Endodermal cell (in vitro differentiated cells): ENCODE results near the gene STK38. TPM values are rescaled to one million over a fixed set of nuclear protein-coding genes. Genes with fewer than 3 reads are reported as not detected.

Experiments
- DNase-seq: peaks from one replicate; pipeline ENCODE4 v3.0.0-alpha.2; 2017
- H3K27ac ChIP-seq: 2 replicates; pipeline ENCODE4 v1.5.1; 2013; ENCODE audit warnings: mild to moderate bottlenecking, low read depth, low read length, moderate library complexity
- H3K27me3 ChIP-seq: 2 replicates; pipeline ENCODE4 v1.6.1; 2013; ENCODE audit warnings: mild to moderate bottlenecking, low read length, moderate library complexity; ENCODE audit not compliant: insufficient read depth, control insufficient read depth, poor library complexity, severe bottlenecking
- H3K36me3 ChIP-seq: 2 replicates; pipeline ENCODE4 v1.7.0; 2013; ENCODE audit warnings: mild to moderate bottlenecking, low read length, moderate library complexity; ENCODE audit not compliant: control insufficient read depth, insufficient read depth
- H3K4me1 ChIP-seq: one replicate; pipeline ENCODE4 v1.7.0; 2013; ENCODE audit warnings: low read length; ENCODE audit not compliant: control insufficient read depth, insufficient read depth
- H3K4me3 ChIP-seq: 2 replicates; pipeline ENCODE4 v1.5.1; 2013; ENCODE audit warnings: mild to moderate bottlenecking, low read length, moderate library complexity
- H3K9ac ChIP-seq: 2 replicates; pipeline ENCODE4 v1.6.1; 2013; ENCODE audit warnings: mild to moderate bottlenecking, low read length, moderate library complexity; ENCODE audit not compliant: poor library complexity, severe bottlenecking; ENCODE audit errors: extremely low read depth
- H3K9me3 ChIP-seq: 2 replicates; pipeline ENCODE4 v1.6.1; 2013; ENCODE audit warnings: mild to moderate bottlenecking, low read length, moderate library complexity; ENCODE audit not compliant: control insufficient read depth
- H3K27ac Mint-ChIP-seq: 2 replicates; pipeline ENCODE4 v1.8.0; 2020; ENCODE audit warnings: mixed read lengths
- H3K27me3 Mint-ChIP-seq: 2 replicates; pipeline ENCODE4 v1.8.0; 2021; ENCODE audit warnings: mild to moderate bottlenecking, mixed read lengths; ENCODE audit not compliant: insufficient read depth
- H3K36me3 Mint-ChIP-seq: 2 replicates; pipeline ENCODE4 v1.8.0; 2020; ENCODE audit warnings: low read depth, mixed read lengths
- H3K4me1 Mint-ChIP-seq: 2 replicates; pipeline ENCODE4 v1.8.0; 2020; ENCODE audit warnings: mixed read lengths
- H3K4me3 Mint-ChIP-seq: 2 replicates; pipeline ENCODE4 v1.8.0; 2020; ENCODE audit warnings: mild to moderate bottlenecking, moderate library complexity, mixed read lengths
- H3K9me3 Mint-ChIP-seq: 2 replicates; pipeline ENCODE4 v1.8.0; 2020; ENCODE audit warnings: mild to moderate bottlenecking, mixed read lengths
- CTCF ChIP-seq: fragments of 200-600 bp; sonication (generic); conservative IDR thresholded peaks from 2 replicates; pipeline ENCODE4 v1.5.0; 2021; ENCODE audit warnings: antibody characterized with exemption, mild to moderate bottlenecking
- WGBS, 2 experiments: methylation state at CpG; one replicate each; pipeline versions ENCODE4 v1.1.5 to v1.1.7; 2013; ENCODE audit warnings: missing lambda C conversion rate in 2 of 2, mixed read lengths in 1 of 2; ENCODE audit not compliant: insufficient coverage in 1 of 2, insufficient read length in 1 of 2; 5-methylcytosine and 5-hydroxymethylcytosine counted together
- total RNA-seq, 2 donors: library from RNA; stranded (reverse); fragmentation: NEBNext Ultra II Directional in 1 of 2; extraction: Animal tissue kit (Norgen Biotek cat#: 25700) in 1 of 2; gene quantifications; 2 replicates in 1 of 2; 3 replicates in 1 of 2; pipeline ENCODE4 v1.2.1, GENCODE V29; 2021

Gene STK38
- total RNA-seq, 2 donors from 2014 or later: 35.2 to 38.3 TPM

- Histone ChIP-seq H3K27me3 (no peaks in the 10 kb centered on the region), H3K9ac (no peak overlapping the region), H3K9me3 (no peaks in the 10 kb centered on the region), H3K4me3 (no peak overlapping the region), H3K27ac (no peak overlapping the region), H3K36me3 (peaks cover 18% of the 10 kb centered on the region), H3K4me1 (peaks cover 2% of the 10 kb centered on the region)
- Mint-ChIP-seq H3K4me3 (no peak overlapping the region), H3K9me3 (no peaks in the 10 kb centered on the region), H3K36me3 (peaks cover 32% of the 10 kb centered on the region), H3K4me1 (peaks cover 17% of the 10 kb centered on the region), H3K27me3 (no peaks in the 10 kb centered on the region), H3K27ac (no peak overlapping the region)
- 87 to 100% methylated on average over 2 to 6 of the region's 6 CpGs for WGBS, 2 experiments
- TF ChIP-seq CTCF: no peak
- DNase-seq: no peak
Measured at GRCh38 chr6:36469148-36469661, 78.1 kb downstream of the STK38 start.

- no peak for TF ChIP-seq CTCF
- DNase-seq: no peak
- no peaks in the 10 kb centered on the region for H3K9me3 ChIP-seq
- no peak overlapping the region for H3K4me3 Mint-ChIP-seq
- no peak overlapping the region for H3K27ac Mint-ChIP-seq
- peaks cover 12% of the 10 kb centered on the region for H3K36me3 ChIP-seq
- H3K9me3 Mint-ChIP-seq: no peaks in the 10 kb centered on the region
- no peaks in the 10 kb centered on the region for H3K27me3 ChIP-seq
- 92 to 93% methylated on average over 1 to 2 of the region's 3 CpGs for WGBS, 2 experiments
- peaks cover 2% of the 10 kb centered on the region for H3K4me1 ChIP-seq
- no peak overlapping the region for H3K9ac ChIP-seq
- H3K27me3 Mint-ChIP-seq: no peaks in the 10 kb centered on the region
- peaks cover 17% of the 10 kb centered on the region for H3K4me1 Mint-ChIP-seq
- H3K4me3 ChIP-seq: no peak overlapping the region
- peaks cover 22% of the 10 kb centered on the region for H3K36me3 Mint-ChIP-seq
- no peak overlapping the region for H3K27ac ChIP-seq
Measured at GRCh38 chr6:36467625-36468024, 79.7 kb downstream of the STK38 start.

GRCh38 chr6:36464233-36464632 is 83.0 kb downstream of the STK38 start:
- Mint-ChIP-seq H3K9me3 (no peaks in the 10 kb centered on the region), H3K36me3 (peaks cover 12% of the 10 kb centered on the region), H3K27ac (no peak overlapping the region), H3K27me3 (no peaks in the 10 kb centered on the region), H3K4me1 (peaks cover 10% of the 10 kb centered on the region), H3K4me3 (no peak overlapping the region)
- no peak for TF ChIP-seq CTCF
- WGBS, 2 experiments: 93 to 100% methylated on average over 1 of the region's 1 CpG
- no peaks in the 10 kb centered on the region for H3K4me1 ChIP-seq
- no peaks in the 10 kb centered on the region for H3K9me3 ChIP-seq
- H3K36me3 ChIP-seq: no peaks in the 10 kb centered on the region
- no peak overlapping the region for H3K9ac ChIP-seq
- no peak overlapping the region for H3K4me3 ChIP-seq
- DNase-seq: no peak
- no peaks in the 10 kb centered on the region for H3K27me3 ChIP-seq
- no peak overlapping the region for H3K27ac ChIP-seq
